ENCODE data around the gene PLAAT4.
"Not testable (repeated sequence)": the region's sequence is repeated elsewhere in the genome, so short reads cannot be mapped to it uniquely, and the experiment has no call there.

The PLAAT4 gene

GRCh38 chr11:63567044-63567840, 30.6 kb downstream of the PLAAT4 start:
- DNase-seq (ENCODE audit: low read depth in 2 of 2, low spot score in 1 of 2) = peak in 1 of 2 donors; percentile 18

GRCh38 chr11:63569570-63569969, 33.0 kb downstream of the PLAAT4 start:
- no peak for DNase-seq (ENCODE audit: low read depth in 2 of 2, low spot score in 1 of 2)

GRCh38 chr11:63572026-63572688, 35.5 kb downstream of the PLAAT4 start:
- no peak for DNase-seq (ENCODE audit: low read depth in 2 of 2, low spot score in 1 of 2)

- DNase-seq (ENCODE audit: low read depth in 2 of 2, low spot score in 1 of 2) = no peak
Observed at GRCh38 chr11:63573881-63574855, 37.6 kb downstream of the PLAAT4 start.

- DNase-seq (ENCODE audit: low read depth in 2 of 2, low spot score in 1 of 2) = no peak
Observed at GRCh38 chr11:63574856-63575602, 38.4 kb downstream of the PLAAT4 start.

GRCh38 chr11:63578882-63579281, 42.3 kb downstream of the PLAAT4 start:
- DNase-seq (ENCODE audit: low read depth in 2 of 2, low spot score in 1 of 2) = not testable (repeated sequence)

- DNase-seq (ENCODE audit: low read depth in 2 of 2, low spot score in 1 of 2) = not testable (repeated sequence)
Observed at GRCh38 chr11:63581224-63581623, 44.6 kb downstream of the PLAAT4 start.

GRCh38 chr11:63583357-63583677, 46.7 kb downstream of the PLAAT4 start:
- no peak for DNase-seq (ENCODE audit: low read depth in 2 of 2, low spot score in 1 of 2)

- DNase-seq (ENCODE audit: low read depth in 2 of 2, low spot score in 1 of 2) = no peak
Observed at GRCh38 chr11:63586451-63587166, 50.0 kb downstream of the PLAAT4 start.

GRCh38 chr11:63589000-63589399, 52.4 kb downstream of the PLAAT4 start:
- DNase-seq (ENCODE audit: low read depth in 2 of 2, low spot score in 1 of 2) = no peak

- no peak for DNase-seq (ENCODE audit: low read depth in 2 of 2, low spot score in 1 of 2)
Observed at GRCh38 chr11:63590024-63590788, 53.6 kb downstream of the PLAAT4 start.

GRCh38 chr11:63592975-63593395, 56.4 kb downstream of the PLAAT4 start:
- no peak for DNase-seq (ENCODE audit: low read depth in 2 of 2, low spot score in 1 of 2)

- DNase-seq (ENCODE audit: low read depth in 2 of 2, low spot score in 1 of 2) = no peak
Observed at GRCh38 chr11:63595296-63595695, 58.7 kb downstream of the PLAAT4 start.

Measured in stimulated activated CD8-positive, alpha-beta memory T cell treated with anti-CD3 and anti-CD28 coated beads, Interleukin-4, amount 100 ng/mL, for 4 hours (primary cell).